Trophoblast cell (in vitro differentiated cells and primary cell): Measurements from ENCODE around the gene TMEM176A.

Experiments used
- DNase-seq, 2 donors: peaks; one replicate each; pipeline ENCODE4 v3.0.0-alpha.2; 2016
- H2AFZ ChIP-seq: 2 replicates; pipeline ENCODE4 v1.6.1; 2013; ENCODE audit warnings: low read length, moderate library complexity, mild to moderate bottlenecking; ENCODE audit not compliant: insufficient read depth, poor library complexity
- H2AK5ac ChIP-seq: 2 replicates; pipeline ENCODE4 v1.6.1; 2013; ENCODE audit warnings: mild to moderate bottlenecking, low read length
- H2BK120ac ChIP-seq: 2 replicates; pipeline ENCODE4 v1.6.1; 2013; ENCODE audit warnings: low read length, mild to moderate bottlenecking, moderate library complexity; ENCODE audit not compliant: insufficient read depth, poor library complexity
- H2BK12ac ChIP-seq: 2 replicates; pipeline ENCODE4 v1.6.1; 2013; ENCODE audit warnings: mild to moderate bottlenecking, low read length, moderate library complexity
- H2BK5ac ChIP-seq: 2 replicates; pipeline ENCODE4 v1.6.1; 2013; ENCODE audit warnings: low read length, low read depth, moderate library complexity, mild to moderate bottlenecking; ENCODE audit not compliant: poor library complexity
- H3K14ac ChIP-seq: 2 replicates; pipeline ENCODE4 v1.6.1; 2013; ENCODE audit warnings: mild to moderate bottlenecking, low read length
- H3K18ac ChIP-seq: 2 replicates; pipeline ENCODE4 v1.6.1; 2013; ENCODE audit warnings: mild to moderate bottlenecking, low read length
- H3K23ac ChIP-seq: 2 replicates; pipeline ENCODE4 v1.6.1; 2013; ENCODE audit warnings: low read length
- H3K27ac ChIP-seq: 2 replicates; pipeline ENCODE4 v1.5.1; 2013; ENCODE audit warnings: low read depth, mild to moderate bottlenecking, inconsistent platforms, low read length, moderate library complexity
- H3K27me3 ChIP-seq: 2 replicates; pipeline ENCODE4 v1.6.1; 2013; ENCODE audit warnings: inconsistent platforms, mild to moderate bottlenecking, low read length, moderate library complexity; ENCODE audit not compliant: insufficient read depth
- H3K36me3 ChIP-seq, 2 experiments: 1 replicate in 1 of 2; 2 replicates in 1 of 2; pipeline ENCODE4 v1.6.1; 2013; ENCODE audit warnings: low read length in 2 of 2, mild to moderate bottlenecking in 2 of 2, moderate library complexity in 1 of 2; ENCODE audit not compliant: insufficient read depth in 2 of 2, control insufficient read depth in 1 of 2
- H3K4ac ChIP-seq: 2 replicates; pipeline ENCODE4 v1.6.1; 2013; ENCODE audit warnings: low read depth, mild to moderate bottlenecking, low read length, moderate library complexity
- H3K4me1 ChIP-seq, 2 experiments: 1 replicate in 1 of 2; 2 replicates in 1 of 2; pipeline ENCODE4 v1.6.1; 2013; ENCODE audit warnings: low read length in 2 of 2, mild to moderate bottlenecking in 2 of 2, moderate library complexity in 1 of 2; ENCODE audit not compliant: insufficient read depth in 2 of 2, control insufficient read depth in 1 of 2
- H3K4me2 ChIP-seq: 2 replicates; pipeline ENCODE4 v1.6.1; 2013; ENCODE audit warnings: inconsistent platforms, mild to moderate bottlenecking, low read length, moderate library complexity
- H3K4me3 ChIP-seq: 2 replicates; pipeline ENCODE4 v1.5.1; 2013; ENCODE audit warnings: mild to moderate bottlenecking, low read depth, low read length, inconsistent platforms
- H3K79me1 ChIP-seq: one replicate; pipeline ENCODE4 v1.6.1; 2013; ENCODE audit warnings: low read length
- H3K79me2 ChIP-seq: 2 replicates; pipeline ENCODE4 v1.6.1; 2013; ENCODE audit warnings: low read length, mild to moderate bottlenecking; ENCODE audit not compliant: control insufficient read depth, insufficient read depth, poor library complexity
- H3K9ac ChIP-seq: 2 replicates; pipeline ENCODE4 v1.6.1; 2013; ENCODE audit warnings: mild to moderate bottlenecking, low read length
- H3K9me3 ChIP-seq: 2 replicates; pipeline ENCODE4 v1.6.1; 2013; ENCODE audit warnings: low read depth, mild to moderate bottlenecking, control low read depth, inconsistent platforms, low read length; ENCODE audit not compliant: insufficient read depth
- H4K12ac ChIP-seq: 2 replicates; pipeline ENCODE4 v1.6.1; 2013; ENCODE audit warnings: low read depth, mild to moderate bottlenecking, low read length, moderate library complexity
- H4K8ac ChIP-seq: 2 replicates; pipeline ENCODE4 v1.6.1; 2013; ENCODE audit warnings: low read depth, mild to moderate bottlenecking, low read length, moderate library complexity
- H4K91ac ChIP-seq: one replicate; pipeline ENCODE4 v1.6.1; 2013; ENCODE audit warnings: low read depth, mild to moderate bottlenecking, low read length, moderate library complexity
- WGBS: extraction: QIAGEN DNeasy Blood & Tissue Kit; methylation state at CpG from one replicate; pipeline ENCODE4 v1.1.7; 2013; ENCODE audit warnings: missing lambda C conversion rate; ENCODE audit not compliant: insufficient read length, insufficient coverage; ENCODE audit errors: extremely low coverage; 5-methylcytosine and 5-hydroxymethylcytosine counted together

The TMEM176A gene

DNA sequence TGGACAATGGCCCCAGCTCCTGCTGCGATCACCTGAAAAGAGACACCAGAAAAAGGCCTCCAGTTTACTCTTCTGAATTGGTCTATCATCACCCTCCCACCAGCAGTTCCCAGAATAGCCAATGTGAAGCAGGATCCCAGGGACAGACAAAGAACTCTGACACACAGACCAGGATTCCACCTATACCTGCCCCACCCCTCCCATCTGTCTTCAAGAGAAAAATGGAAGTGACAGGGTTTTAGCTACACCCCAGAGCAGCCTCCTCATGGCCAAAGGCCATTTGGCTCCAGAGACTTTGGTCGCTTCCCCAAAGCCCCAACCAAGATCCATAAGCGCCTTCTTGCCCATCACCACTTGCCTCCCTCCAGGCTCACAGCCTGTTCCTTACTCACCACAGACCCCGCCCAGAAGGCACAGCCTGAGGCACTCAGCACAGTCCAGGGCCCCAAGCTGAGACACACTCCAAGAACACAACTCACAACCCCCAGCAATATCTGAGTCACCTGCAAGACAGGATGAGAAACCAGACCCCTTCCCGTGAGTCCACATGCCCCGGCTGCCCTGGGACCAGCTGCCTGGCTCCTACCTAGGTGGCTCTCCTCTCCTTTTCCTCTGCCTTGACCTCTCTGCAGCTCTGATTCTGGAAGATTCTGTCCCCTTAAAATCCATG is 6.9 kb upstream of the TMEM176A start:
- no peaks in the 10 kb centered on the region for H3K9me3 ChIP-seq
- H2AFZ ChIP-seq = no peak overlapping the region
- no CpG with 5 or more reads among the region's 6 CpGs for WGBS
- H3K4me3 ChIP-seq = no peak overlapping the region
- H2AK5ac ChIP-seq = no peak overlapping the region
- H3K4ac ChIP-seq = no peak overlapping the region
- H4K91ac ChIP-seq = no peak overlapping the region
- H2BK12ac ChIP-seq = no peak overlapping the region
- no peaks in the 10 kb centered on the region for H3K79me1 ChIP-seq
- H3K27ac ChIP-seq = no peak overlapping the region
- peak; percentile 72 to 76 for DNase-seq
- peaks cover 0 to 3% of the 10 kb centered on the region in 2 experiments for H3K4me1 ChIP-seq
- no peak overlapping the region for H2BK5ac ChIP-seq
- no peaks in the 10 kb centered on the region for H3K79me2 ChIP-seq
- no peak overlapping the region for H3K18ac ChIP-seq
- H3K4me2 ChIP-seq = no peak overlapping the region
- H2BK120ac ChIP-seq = no peak overlapping the region
- H4K8ac ChIP-seq = no peak overlapping the region
- H3K27me3 ChIP-seq = no peaks in the 10 kb centered on the region
- H3K36me3 ChIP-seq = no peaks in the 10 kb centered on the region
- H3K23ac ChIP-seq = no peak overlapping the region
- H4K12ac ChIP-seq = no peak overlapping the region
- H3K14ac ChIP-seq = no peak overlapping the region
- no peak overlapping the region for H3K9ac ChIP-seq

DNA sequence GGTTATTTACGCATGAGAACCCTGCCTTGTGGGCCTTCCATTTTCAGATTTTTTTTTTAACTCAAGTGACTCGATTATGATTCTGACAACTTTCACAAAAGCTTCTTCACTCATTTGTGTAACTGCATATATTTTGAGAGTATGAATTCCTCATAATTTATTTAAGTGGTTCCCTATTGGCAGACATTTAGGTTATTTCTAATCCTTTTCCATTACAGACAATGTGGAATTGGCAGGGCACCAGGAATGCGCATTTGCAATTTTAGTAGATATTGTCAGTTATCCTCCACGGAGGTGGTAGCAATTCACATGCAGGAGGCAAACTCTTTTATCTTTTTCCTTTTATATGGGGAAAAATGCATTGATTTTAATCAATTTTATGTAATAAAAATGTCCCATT is 2.9 kb upstream of the TMEM176A start:
- Histone ChIP-seq H3K9ac (no peak overlapping the region), H3K27me3 (peaks cover 34% of the 10 kb centered on the region), H4K8ac (no peak overlapping the region), H2BK12ac (no peak overlapping the region), H3K4me2 (no peak overlapping the region), H3K36me3 (no peaks in the 10 kb centered on the region), H3K4me1 (peaks cover 9% of the 10 kb centered on the region in 2 experiments), H3K14ac (no peak overlapping the region), H3K4me3 (no peak overlapping the region), H3K9me3 (peaks cover 4% of the 10 kb centered on the region), H3K18ac (no peak overlapping the region), H4K91ac (no peak overlapping the region), H2AK5ac (no peak overlapping the region), H3K79me2 (no peaks in the 10 kb centered on the region), H2BK5ac (no peak overlapping the region), H2BK120ac (no peak overlapping the region), H3K4ac (no peak overlapping the region), H3K79me1 (no peaks in the 10 kb centered on the region), H3K27ac (no peak overlapping the region), H3K23ac (no peak overlapping the region), H4K12ac (no peak overlapping the region), H2AFZ (no peak overlapping the region)
- no CpG with 5 or more reads among the region's 4 CpGs for WGBS
- no peak for DNase-seq

DNA sequence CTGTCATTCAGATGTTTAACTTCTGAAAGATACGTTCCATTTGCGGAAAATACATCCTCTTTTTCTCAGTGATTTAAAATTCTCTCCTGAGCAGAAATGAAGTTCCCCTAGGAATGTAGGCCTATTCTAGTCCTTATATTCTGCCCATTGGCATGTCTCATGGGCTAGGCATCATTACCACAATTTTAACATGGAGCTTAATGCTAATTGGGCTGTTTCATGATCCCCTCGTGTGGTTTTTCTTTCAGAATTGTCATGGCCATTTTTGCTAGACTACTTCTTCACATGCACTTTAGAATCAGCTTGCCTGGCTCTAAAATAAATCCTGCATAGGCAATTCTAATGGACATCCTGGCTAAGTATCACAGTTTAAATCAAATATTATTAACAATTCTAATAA is 1.4 kb upstream of the TMEM176A start:
- no peak overlapping the region for H2BK12ac ChIP-seq
- no peak overlapping the region for H3K27ac ChIP-seq
- no CpG with 5 or more reads among the region's 3 CpGs for WGBS
- H2BK120ac ChIP-seq = no peak overlapping the region
- H3K9me3 ChIP-seq = peaks cover 4% of the 10 kb centered on the region
- H3K36me3 ChIP-seq = no peaks in the 10 kb centered on the region
- H3K79me2 ChIP-seq = no peaks in the 10 kb centered on the region
- no peak for DNase-seq
- H3K4me3 ChIP-seq = no peak overlapping the region
- no peak overlapping the region for H4K8ac ChIP-seq
- H4K91ac ChIP-seq = no peak overlapping the region
- no peak overlapping the region for H3K14ac ChIP-seq
- H3K4me2 ChIP-seq = no peak overlapping the region
- no peak overlapping the region for H2AFZ ChIP-seq
- no peak overlapping the region for H3K18ac ChIP-seq
- no peak overlapping the region for H3K4ac ChIP-seq
- no peak overlapping the region for H2BK5ac ChIP-seq
- H2AK5ac ChIP-seq = no peak overlapping the region
- H3K4me1 ChIP-seq = peaks cover 6 to 9% of the 10 kb centered on the region in 2 experiments
- H4K12ac ChIP-seq = no peak overlapping the region
- no peak overlapping the region for H3K23ac ChIP-seq
- H3K79me1 ChIP-seq = no peaks in the 10 kb centered on the region
- H3K27me3 ChIP-seq = peaks cover 34% of the 10 kb centered on the region
- H3K9ac ChIP-seq = no peak overlapping the region

DNA sequence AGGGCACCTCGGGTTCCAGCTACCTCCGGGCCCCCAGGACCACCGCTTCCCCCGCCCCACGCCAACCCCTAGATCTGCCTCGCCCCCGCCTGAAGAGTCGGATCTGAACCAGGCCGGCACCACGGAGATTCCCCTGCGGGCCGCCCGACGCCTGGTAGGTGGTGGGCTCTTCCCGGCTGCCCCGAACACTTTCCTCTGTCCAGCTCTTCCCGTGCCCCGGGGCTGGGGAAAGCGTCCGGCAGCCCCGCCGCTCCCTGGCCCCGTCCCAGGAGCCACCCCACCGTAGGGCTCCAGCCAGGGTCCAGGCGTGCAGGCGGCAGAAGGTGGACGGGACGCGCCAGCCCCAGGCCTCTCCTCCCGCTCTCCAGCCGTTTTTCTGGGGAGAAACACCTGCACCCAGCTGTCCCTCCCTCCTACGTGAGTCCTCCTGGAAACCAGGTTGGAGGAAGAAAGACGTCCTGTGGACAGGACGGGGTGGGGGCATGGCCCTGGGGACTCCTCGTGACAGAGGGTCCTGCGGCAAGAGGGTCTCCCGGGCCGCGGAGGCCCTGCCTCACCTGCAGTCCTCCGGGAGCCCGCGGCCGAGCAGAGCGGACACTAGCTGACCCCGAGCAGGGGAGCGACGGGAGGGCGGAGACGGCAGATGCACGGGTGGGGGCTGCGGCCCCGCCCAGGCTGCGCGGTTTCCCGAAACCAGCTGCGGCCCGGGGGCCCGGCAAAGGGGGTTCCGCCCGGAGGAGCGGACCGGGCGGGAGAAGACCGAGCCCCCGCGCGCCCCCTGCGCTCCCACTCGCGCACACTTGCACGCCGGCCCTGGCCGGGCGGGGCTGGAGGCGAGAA is 608 bp upstream of the TMEM176A start, which contains the start of gene TMEM176B:
TSS of gene TMEM176B (minus strand) at position 624 of the 840 bp plus-strand sequence. CDS start 3,795 bp downstream, outside the sequence.
- Histone ChIP-seq H3K4me3 (peak within 1 kb of the TSS; percentile 43), H2BK12ac (no peak within 1 kb of the TSS), H4K8ac (no peak within 1 kb of the TSS), H2BK5ac (no peak within 1 kb of the TSS), H3K9me3 (peaks cover 4% of the 10 kb centered on the region), H3K4me1 (peaks cover 6 to 9% of the 10 kb centered on the region in 2 experiments), H3K14ac (no peak within 1 kb of the TSS), H4K91ac (no peak within 1 kb of the TSS), H2AK5ac (no peak within 1 kb of the TSS), H3K36me3 (no peaks in the 10 kb centered on the region), H3K79me1 (no peaks in the 10 kb centered on the region), H3K9ac (no peak within 1 kb of the TSS), H3K27ac (no peak within 1 kb of the TSS), H3K79me2 (no peaks in the 10 kb centered on the region), H4K12ac (no peak within 1 kb of the TSS), H3K4me2 (peak within 1 kb of the TSS; percentile 67), H3K27me3 (peaks cover 34% of the 10 kb centered on the region), H3K18ac (no peak within 1 kb of the TSS), H3K4ac (no peak within 1 kb of the TSS), H3K23ac (no peak within 1 kb of the TSS), H2BK120ac (no peak within 1 kb of the TSS), H2AFZ (no peak within 1 kb of the TSS)
- WGBS = no CpG with 5 or more reads among the region's 75 CpGs
- no peak for DNase-seq
